ENCODE data around the gene LGALS1.

LGALS1 gene

DNA sequence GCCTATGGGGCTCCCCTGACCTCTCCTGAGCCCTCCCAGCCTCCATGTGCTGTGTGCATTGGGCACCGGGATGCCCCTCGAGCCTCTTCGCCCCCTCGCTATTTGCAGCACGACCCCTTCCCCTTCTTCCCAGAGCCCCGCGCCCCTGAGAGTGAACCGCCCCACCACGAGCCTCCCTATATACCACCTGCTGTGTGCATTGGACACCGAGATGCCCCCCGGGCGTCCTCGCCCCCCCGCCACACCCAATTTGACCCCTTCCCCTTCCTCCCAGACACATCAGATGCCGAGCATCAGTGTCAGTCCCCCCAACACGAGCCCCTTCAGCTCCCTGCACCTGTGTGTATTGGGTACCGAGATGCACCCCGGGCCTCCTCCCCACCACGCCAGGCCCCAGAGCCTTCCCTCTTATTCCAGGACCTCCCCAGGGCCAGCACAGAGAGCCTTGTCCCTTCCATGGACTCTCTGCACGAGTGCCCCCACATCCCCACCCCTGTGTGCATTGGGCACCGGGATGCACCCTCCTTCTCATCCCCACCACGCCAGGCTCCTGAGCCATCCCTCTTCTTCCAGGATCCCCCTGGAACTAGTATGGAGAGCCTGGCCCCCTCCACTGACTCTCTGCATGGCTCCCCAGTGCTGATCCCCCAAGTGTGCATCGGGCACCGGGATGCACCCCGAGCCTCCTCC is 50.3 kb downstream of the LGALS1 start:
- no peak for DNase-seq (ENCODE audit: low read depth)

DNA sequence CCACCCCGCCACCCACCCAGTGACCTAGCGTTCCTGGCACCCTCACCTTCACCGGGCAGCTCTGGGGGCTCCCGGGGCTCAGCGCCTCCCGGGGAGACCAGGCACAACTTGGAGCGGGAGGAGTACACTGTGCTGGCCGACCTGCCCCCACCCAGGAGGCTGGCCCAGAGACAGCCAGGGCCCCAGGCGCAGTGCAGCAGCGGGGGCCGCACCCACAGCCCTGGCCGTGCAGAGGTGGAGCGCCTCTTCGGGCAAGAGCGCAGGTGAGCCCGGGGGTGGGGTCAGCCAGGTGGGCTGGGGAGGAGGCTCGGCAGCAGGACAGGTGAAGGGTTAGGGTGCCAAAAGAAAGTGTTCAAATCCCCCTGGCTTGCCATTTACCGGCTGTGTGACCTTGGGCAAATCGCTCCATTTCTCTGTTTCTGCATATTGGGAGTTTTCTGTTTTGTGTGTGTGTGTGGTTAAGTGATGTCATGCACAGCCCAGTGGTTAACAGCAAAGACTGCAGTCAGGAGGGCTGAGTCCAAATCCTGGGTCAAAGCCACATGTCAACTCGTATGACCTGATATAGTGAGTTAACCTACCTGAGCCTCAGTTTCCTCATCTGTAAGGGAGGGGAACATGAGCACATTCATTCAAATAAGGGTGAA is 50.9 kb downstream of the LGALS1 start:
- DNase-seq (ENCODE audit: low read depth): no peak

DNA sequence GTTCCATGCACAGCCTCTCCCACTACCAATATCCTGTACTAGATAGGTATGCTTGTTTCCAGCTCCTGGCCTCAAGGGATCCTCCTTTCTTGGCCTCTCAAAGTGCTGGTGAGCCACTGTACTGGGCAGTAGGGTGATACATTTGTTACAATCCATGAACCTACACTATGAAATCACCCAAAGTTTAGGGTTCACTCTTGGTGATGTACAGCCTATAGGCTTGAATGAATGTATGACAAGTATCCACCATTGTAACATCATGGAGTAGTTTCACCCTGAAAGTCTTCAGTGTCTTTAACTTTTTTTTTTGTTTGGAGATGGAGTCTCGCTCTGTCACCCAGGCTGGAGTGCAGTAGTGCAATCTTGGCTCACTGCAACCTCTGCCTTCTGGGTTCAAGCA is 53.2 kb downstream of the LGALS1 start:
- DNase-seq (ENCODE audit: low read depth): no peak
